Adrenal gland (tissue), 12 donors: Measurements from ENCODE around the gene NLK. TPM values are rescaled to one million over a fixed set of nuclear protein-coding genes. Genes with fewer than 3 reads are reported as not detected.
"Not testable (repeated sequence)": the region's sequence is repeated elsewhere in the genome, so short reads cannot be mapped to it uniquely, and the experiment has no call there.

Experiments
- DNase-seq, 7 donors: peaks; one replicate each; pipeline ENCODE4 v3.0.0-alpha.2; 2019 to 2020
- H3K27ac ChIP-seq, 5 donors: fragments of 200-600 bp; sonication (generic) in 4 of 5; 1 replicate in 3 of 5; 2 replicates in 2 of 5; pipeline versions ENCODE4 v1.5.1 to v1.8.0; 2016 to 2020; ENCODE audit warnings: mild to moderate bottlenecking in 1 of 5
- H3K27me3 ChIP-seq: fragments of 200-600 bp; 2 replicates; pipeline ENCODE4 v1.8.0; 2021
- H3K36me3 ChIP-seq, 2 donors: fragments of 200-600 bp; replicated peaks in 1 of 2; 1 replicate in 1 of 2; 2 replicates in 1 of 2; pipeline versions ENCODE4 v1.5.1 to v1.8.0; 2018 to 2022
- H3K4me1 ChIP-seq, 2 donors: fragments of 200-600 bp; replicated peaks in 1 of 2; 1 replicate in 1 of 2; 2 replicates in 1 of 2; pipeline versions ENCODE4 v1.5.1 to v1.8.0; 2018 to 2021
- H3K4me3 ChIP-seq, 4 donors: fragments of 200-600 bp; sonication (generic) in 3 of 4; one replicate each; pipeline ENCODE4 v1.5.1; 2016 to 2018
- H3K9me3 ChIP-seq, 3 donors: fragments of 200-600 bp; sonication (generic) in 1 of 3; replicated peaks in 1 of 3; 1 replicate in 2 of 3; 2 replicates in 1 of 3; pipeline versions ENCODE4 v1.5.1 to v1.8.0; 2016 to 2021
- POLR2A ChIP-seq, 2 donors: fragments of 450-650 bp; IDR thresholded peaks; one replicate each; pipeline ENCODE4 v1.6.1; 2017; ENCODE audit warnings: antibody characterized with exemption in 2 of 2, mild to moderate bottlenecking in 2 of 2, moderate library complexity in 1 of 2
- WGBS, 4 donors: extraction: QIAGEN DNeasy Blood & Tissue Kit in 2 of 4; methylation state at CpG; one replicate each; pipeline versions ENCODE4 v1.1.5 to v1.1.7; 2013 to 2017; 5-methylcytosine and 5-hydroxymethylcytosine counted together
- intact Hi-C, 2 donors: fragments of 100-400 bp; cut with DNase I; formaldehyde crosslinking; loops; one replicate each; pipeline versions ENCODE4 v1.14.1 to v1.15.0; 2022 to 2023
- polyA plus RNA-seq, 3 donors: library from polyadenylated mRNA; stranded (reverse); fragments of 200-250 nt in 2 of 3; fragments of 350-450 nt in 1 of 3; fragmentation: Illumina TruSeq in 1 of 3; extraction: RNeasy Lipid Tissue Mini Kit (QIAGEN cat#74804) in 1 of 3; gene quantifications; one replicate each; pipeline ENCODE4 v1.2.3, GENCODE V29; 2013 to 2014
- total RNA-seq, 9 donors: library from RNA; depleted of rRNA in 4 of 9; stranded (reverse); fragments of >200 nt in 4 of 9; fragments of 120-200 nt in 1 of 9; fragmentation: NEBNext Ultra II Directional in 1 of 9; extraction: Animal tissue kit (Norgen Biotek cat#: 25700) in 1 of 9; gene quantifications; one replicate each; pipeline versions ENCODE4 v1.1.0 to v1.2.4, GENCODE V29; 2013 to 2023
- TF ChIP-seq, protein P1 (sequence below), 6 experiments: fragments of 450-650 bp in 4 of 6; fragments of 200-600 bp in 2 of 6; sonication (generic) in 1 of 6; IDR thresholded peaks; 1 replicate in 5 of 6; 2 replicates in 1 of 6; pipeline versions ENCODE4 v1.5.1 to v1.8.0; 2016 to 2021; ENCODE audit warnings: antibody characterized with exemption in 6 of 6, mild to moderate bottlenecking in 2 of 6, moderate library complexity in 1 of 6
- donor health status: healthy with polysubstance abuse.
- donor health status: Bipolar disorder and iron deficiency.
- donor health status: DM: yes; HTN: yes; CAD: no.
- donor health status: DM: no; HTN: no; CAD: no.
- donor health status: DM: no; HTN: no; CAD: no.
- donor health status: DM: yes; HTN: yes; CAD: no.

NLK gene
- total and polyA plus RNA-seq, 12 donors: 34.7 to 86.1 (median 56.4) TPM

DNA sequence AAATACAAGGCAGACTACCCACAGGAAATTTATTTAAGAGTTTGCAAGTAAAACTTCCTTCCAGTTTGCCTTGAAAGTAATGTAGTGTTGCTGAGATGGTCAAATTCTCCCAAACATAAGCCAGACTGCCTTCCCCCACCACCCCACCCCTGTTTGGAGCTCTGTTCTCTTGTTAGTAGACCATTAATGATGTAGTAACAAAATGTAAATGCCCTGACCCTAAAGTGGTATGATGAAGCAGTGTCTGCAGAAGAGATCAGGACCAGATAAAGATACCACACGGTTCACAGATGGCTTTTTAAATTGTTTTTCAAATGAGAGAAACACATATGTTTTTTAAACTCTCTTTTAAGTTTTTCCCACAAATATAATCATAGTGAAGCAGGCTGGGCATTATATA, 140.1 kb downstream of the NLK start:
- intact Hi-C loops: no loop called here
- peaks cover 0 to 11% of the 10 kb centered on the region in 2 donors for H3K36me3 ChIP-seq
- 41 to 65% (median 56%) methylated on average over 1 of the region's 1 CpG for WGBS, 4 donors

DNA sequence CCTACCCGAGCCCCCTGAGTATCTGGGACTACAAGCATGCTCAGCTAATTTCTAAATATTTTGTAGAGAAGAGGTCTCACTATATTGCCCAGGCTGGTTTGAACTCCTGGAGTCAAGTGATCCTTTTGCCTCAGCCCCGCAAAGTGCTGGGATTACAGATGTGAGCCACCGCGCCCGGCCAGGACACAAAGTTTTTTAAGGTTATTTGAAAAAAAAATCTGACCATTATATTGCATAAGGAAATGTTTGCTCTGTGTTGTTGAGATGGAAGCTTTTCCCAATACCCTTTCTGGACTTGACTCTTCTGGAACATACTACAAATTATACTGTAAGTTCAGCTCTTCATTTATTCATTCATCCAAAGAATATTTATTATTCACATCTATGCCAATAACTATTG, 143.2 kb downstream of the NLK start:
- no peak for DNase-seq
- intact Hi-C loops: no loop called here

More for the DNA sequence above, 140.1 kb downstream of the NLK start:
- TF ChIP-seq, protein P1, sequence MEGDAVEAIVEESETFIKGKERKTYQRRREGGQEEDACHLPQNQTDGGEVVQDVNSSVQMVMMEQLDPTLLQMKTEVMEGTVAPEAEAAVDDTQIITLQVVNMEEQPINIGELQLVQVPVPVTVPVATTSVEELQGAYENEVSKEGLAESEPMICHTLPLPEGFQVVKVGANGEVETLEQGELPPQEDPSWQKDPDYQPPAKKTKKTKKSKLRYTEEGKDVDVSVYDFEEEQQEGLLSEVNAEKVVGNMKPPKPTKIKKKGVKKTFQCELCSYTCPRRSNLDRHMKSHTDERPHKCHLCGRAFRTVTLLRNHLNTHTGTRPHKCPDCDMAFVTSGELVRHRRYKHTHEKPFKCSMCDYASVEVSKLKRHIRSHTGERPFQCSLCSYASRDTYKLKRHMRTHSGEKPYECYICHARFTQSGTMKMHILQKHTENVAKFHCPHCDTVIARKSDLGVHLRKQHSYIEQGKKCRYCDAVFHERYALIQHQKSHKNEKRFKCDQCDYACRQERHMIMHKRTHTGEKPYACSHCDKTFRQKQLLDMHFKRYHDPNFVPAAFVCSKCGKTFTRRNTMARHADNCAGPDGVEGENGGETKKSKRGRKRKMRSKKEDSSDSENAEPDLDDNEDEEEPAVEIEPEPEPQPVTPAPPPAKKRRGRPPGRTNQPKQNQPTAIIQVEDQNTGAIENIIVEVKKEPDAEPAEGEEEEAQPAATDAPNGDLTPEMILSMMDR (IDR thresholded peaks at IDR 0.05): no peak
- TF ChIP-seq POLR2A (IDR thresholded peaks at IDR 0.05): no peak
- Histone ChIP-seq H3K27ac (peak overlapping the region in 1 of 5 donors; percentile 48), H3K4me3 (no peak overlapping the region), H3K9me3 (no peaks in the 10 kb centered on the region), H3K4me1 (peaks cover 0 to 9% of the 10 kb centered on the region in 2 donors), H3K27me3 (no peaks in the 10 kb centered on the region)
- DNase-seq: no peak

DNA sequence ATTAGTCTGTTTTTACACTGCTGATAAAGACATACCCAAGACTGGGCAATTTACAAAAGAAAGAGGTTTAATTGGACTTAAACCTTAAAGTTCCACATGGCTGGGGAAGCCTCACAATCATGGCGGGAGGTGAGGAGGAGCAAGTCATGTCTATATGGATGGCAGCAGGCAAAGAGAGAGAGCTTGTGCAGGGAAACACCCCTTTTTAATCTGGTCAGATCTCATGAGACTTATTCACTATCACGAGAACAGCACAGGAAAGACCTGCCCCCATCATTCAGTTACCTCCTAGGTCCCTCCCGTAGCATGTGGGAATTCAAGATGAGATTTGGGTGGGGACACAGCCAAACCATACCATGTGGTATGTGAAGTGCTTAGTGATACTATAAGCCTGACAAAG, 144.0 kb downstream of the NLK start:
- H3K27me3 ChIP-seq, H3K27ac ChIP-seq, H3K9me3 ChIP-seq, DNase-seq, intact Hi-C loops, H3K4me3 ChIP-seq: not testable (repeated sequence)
- 97 to 100% (median 97%) methylated on average over 3 of the region's 3 CpGs for WGBS, 4 donors
- peaks cover 13 to 37% of the 10 kb centered on the region in 2 donors for H3K4me1 ChIP-seq
- peaks cover 0 to 11% of the 10 kb centered on the region in 2 donors for H3K36me3 ChIP-seq

More for the DNA sequence above, 143.2 kb downstream of the NLK start:
- WGBS, 4 donors: 98% methylated on average over 5 of the region's 5 CpGs
- no peaks in the 10 kb centered on the region for H3K27me3 ChIP-seq
- H3K36me3 ChIP-seq: peaks cover 0 to 11% of the 10 kb centered on the region in 2 donors
- H3K27ac ChIP-seq: no peak overlapping the region
- peaks cover 13 to 37% of the 10 kb centered on the region in 2 donors for H3K4me1 ChIP-seq
- no peak overlapping the region for H3K4me3 ChIP-seq
- TF ChIP-seq POLR2A (IDR thresholded peaks at IDR 0.05): no peak
- TF ChIP-seq, protein P1 (IDR thresholded peaks at IDR 0.05): no peak
- no peaks in the 10 kb centered on the region for H3K9me3 ChIP-seq

DNA sequence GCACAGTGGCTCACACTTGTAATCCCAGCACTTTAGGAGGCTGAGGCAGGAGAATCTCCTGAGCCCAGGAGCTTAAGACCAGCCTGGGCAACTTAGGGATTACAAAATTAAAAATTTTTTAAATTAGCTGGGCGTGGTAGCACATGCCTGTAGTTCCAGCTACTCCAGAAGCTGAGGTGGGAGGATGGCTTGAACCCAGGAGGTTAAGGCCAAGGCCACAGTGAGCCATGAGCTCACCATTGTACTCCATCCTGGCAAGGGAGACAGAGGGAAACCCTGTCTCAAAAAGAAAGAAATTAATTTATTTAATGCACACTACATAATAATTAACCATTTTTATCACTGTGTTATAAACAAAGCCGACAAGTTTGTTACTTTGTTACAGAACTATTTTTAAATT, 145.5 kb downstream of the NLK start:
- intact Hi-C loops: no loop called here
- H3K4me1 ChIP-seq: peaks cover 13 to 29% of the 10 kb centered on the region in 2 donors
- H3K27me3 ChIP-seq: no peaks in the 10 kb centered on the region
- TF ChIP-seq POLR2A (IDR thresholded peaks at IDR 0.05): no peak
- TF ChIP-seq, protein P1 (IDR thresholded peaks at IDR 0.05): no peak
- peaks cover 0 to 11% of the 10 kb centered on the region in 2 donors for H3K36me3 ChIP-seq
- H3K4me3 ChIP-seq: no peak overlapping the region
- no peaks in the 10 kb centered on the region for H3K9me3 ChIP-seq
- DNase-seq: peak in 4 of 7 donors; percentile 41 to 64 (median 58)
- 47 to 63% (median 57%) methylated on average over 2 of the region's 2 CpGs for WGBS, 4 donors
- peak overlapping the region in 4 of 5 donors; percentile 14 to 78 (median 54) for H3K27ac ChIP-seq

DNA sequence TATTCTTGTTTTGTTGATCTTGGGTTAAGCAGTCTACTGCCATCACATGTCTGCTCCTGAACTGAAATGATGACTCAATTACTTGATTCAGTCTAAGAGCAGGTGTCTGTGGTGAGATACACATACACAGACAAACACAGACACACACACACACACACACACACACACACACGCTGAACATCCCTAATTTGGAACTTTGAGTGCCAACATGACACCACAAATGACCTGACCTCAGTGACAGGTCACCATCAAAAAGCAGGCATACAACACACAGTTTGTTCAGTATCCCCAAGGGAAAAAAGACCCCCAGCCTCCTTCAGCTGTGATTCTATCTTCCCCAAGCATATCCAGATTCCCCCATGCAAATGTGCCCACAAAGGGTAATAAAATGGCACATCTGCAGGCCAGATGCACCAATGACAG, 146.4 kb downstream of the NLK start:
- 57 to 80% (median 69%) methylated on average over 1 of the region's 1 CpG for WGBS, 4 donors
- H3K9me3 ChIP-seq: no peaks in the 10 kb centered on the region
- H3K36me3 ChIP-seq: peaks cover 0 to 16% of the 10 kb centered on the region in 2 donors
- TF ChIP-seq POLR2A (IDR thresholded peaks at IDR 0.05): no peak
- TF ChIP-seq, protein P1 (IDR thresholded peaks at IDR 0.05): no peak
- no peak for DNase-seq
- H3K4me3 ChIP-seq: no peak overlapping the region
- H3K27ac ChIP-seq: peak overlapping the region; percentile 6 to 78 (median 41)
- intact Hi-C loops: no loop called here
- no peaks in the 10 kb centered on the region for H3K27me3 ChIP-seq
- peaks cover 13 to 34% of the 10 kb centered on the region in 2 donors for H3K4me1 ChIP-seq
